Measurements from ENCODE around the gene ABCA4. TPM values are rescaled to one million over a fixed set of nuclear protein-coding genes. Genes with fewer than 3 reads are reported as not detected.
"Not testable (repeated sequence)": the region's sequence is repeated elsewhere in the genome, so short reads cannot be mapped to it uniquely, and the experiment has no call there.

The ABCA4 gene
- total and polyA plus RNA-seq, 2 donors (not counting 3 experiments of a cell fraction or from before 2014, with no cell fraction given) = 2.3 to 4.9 TPM

DNA sequence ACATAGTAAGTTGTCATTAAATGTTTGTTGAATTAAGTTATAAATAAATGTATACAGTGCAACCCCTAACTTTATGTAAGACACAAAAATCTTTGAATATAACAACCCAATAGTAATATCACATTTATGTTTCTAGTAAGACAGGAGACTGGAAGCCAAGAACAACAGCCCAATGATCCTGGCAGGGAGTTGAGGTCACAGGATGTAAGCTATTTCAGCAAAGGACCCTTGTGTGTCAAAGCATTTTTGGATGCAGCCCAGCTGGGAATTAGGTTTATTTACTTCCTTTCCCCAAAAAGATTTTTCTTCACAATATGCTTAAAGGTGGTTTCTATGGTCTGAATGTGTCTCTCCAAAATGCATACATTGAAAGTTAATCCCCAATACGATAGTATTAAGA, 34.0 kb upstream of the ABCA4 start:
- Histone ChIP-seq H3K27me3 (ENCODE audit: control insufficient read depth in 2 of 2, insufficient read depth in 2 of 2, low read length in 2 of 2) (no peaks in the 10 kb centered on the region), H2AFZ (ENCODE audit: low read depth, low read length) (no peak overlapping the region), H3K9ac (replicated peaks; ENCODE audit: extremely low read depth, insufficient read depth, low read length) (no peak overlapping the region), H4K20me1 (replicated peaks; ENCODE audit: control insufficient read depth, extremely low read depth, insufficient read depth, low read length) (no peaks in the 10 kb centered on the region), H3K9me3 (replicated peaks; ENCODE audit: control insufficient read depth, insufficient read depth, low read length) (no peaks in the 10 kb centered on the region), H3K4me1 (ENCODE audit: control insufficient read depth, extremely low read depth, insufficient read depth, low read length) (peaks cover 3% of the 10 kb centered on the region), H3K9me1 (replicated peaks; ENCODE audit: control insufficient read depth, extremely low read depth, insufficient read depth, low read length) (no peaks in the 10 kb centered on the region), H3K27ac (ENCODE audit: insufficient read depth, low read depth, low read length) (no peak overlapping the region), H3K79me2 (ENCODE audit: control insufficient read depth, insufficient read depth, low read length) (no peaks in the 10 kb centered on the region), H3K4me3 (replicated peaks in 1 of 3; ENCODE audit: insufficient read depth in 1 of 3, low read depth in 1 of 3, low read length in 3 of 3) (no peak overlapping the region), H3K4me2 (ENCODE audit: insufficient read depth, low read length) (no peak overlapping the region), H3K36me3 (ENCODE audit: control insufficient read depth in 2 of 2, extremely low read depth in 1 of 2, insufficient read depth in 2 of 2, low read length in 2 of 2) (no peaks in the 10 kb centered on the region)
- FAIRE-seq (peak; percentile 63), DNase-seq (ENCODE audit: low read depth, low spot score) (peak; percentile 70)
- no peak for TF ChIP-seq JUN (IDR thresholded peaks at IDR 0.05; ENCODE audit: borderline replicate concordance, insufficient read depth, insufficient read length, low read depth)
- no peak for TF ChIP-seq POLR2AphosphoS5 (IDR thresholded peaks at IDR 0.05; ENCODE audit: insufficient read depth, low read depth, low read length)
- dilution Hi-C loops (cut with MboI; ENCODE audit: extremely low pct_ligation_motif_present, low sequenced_read_pairs) = no loop called here
- intact Hi-C loops (cut with micrococcal nuclease) = no loop called here
- POLR2A ChIA-PET = no interaction called here
- BruUV-seq (replicated peaks) = no TSS peak
- CTCF ChIA-PET = interaction anchor here (0.8 to 2.1 kb wide), 7 partner anchors 13 to 181 kb away, joined by 3 to 13 read pairs (median 6); no protein-coding TSS in a partner anchor

DNA sequence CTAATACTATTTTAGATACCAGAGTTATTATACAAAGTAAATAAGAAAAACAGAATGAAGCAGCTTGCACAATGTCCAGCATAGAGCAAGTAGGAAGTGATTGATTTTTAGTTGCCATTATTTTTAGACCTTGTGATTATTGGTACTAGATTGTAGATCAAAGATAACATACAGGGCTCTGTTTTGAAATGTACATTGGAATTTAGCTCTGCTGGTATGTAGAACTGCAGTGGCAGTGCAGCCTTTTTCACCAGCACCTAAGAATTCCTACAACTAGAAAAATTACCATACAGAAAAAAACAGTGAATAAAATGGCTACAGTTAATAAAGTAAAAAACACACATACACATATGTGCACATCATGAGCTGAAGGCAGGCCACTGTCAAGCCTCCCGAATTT, 32.2 kb upstream of the ABCA4 start:
- Histone ChIP-seq H3K36me3 (ENCODE audit: control insufficient read depth in 2 of 2, extremely low read depth in 1 of 2, insufficient read depth in 2 of 2, low read length in 2 of 2) (no peaks in the 10 kb centered on the region), H3K4me3 (replicated peaks in 1 of 3; ENCODE audit: insufficient read depth in 1 of 3, low read depth in 1 of 3, low read length in 3 of 3) (no peak overlapping the region), H3K27ac (ENCODE audit: insufficient read depth, low read depth, low read length) (no peak overlapping the region), H3K9ac (replicated peaks; ENCODE audit: extremely low read depth, insufficient read depth, low read length) (no peak overlapping the region), H4K20me1 (replicated peaks; ENCODE audit: control insufficient read depth, extremely low read depth, insufficient read depth, low read length) (no peaks in the 10 kb centered on the region), H3K9me3 (replicated peaks; ENCODE audit: control insufficient read depth, insufficient read depth, low read length) (no peaks in the 10 kb centered on the region), H3K9me1 (replicated peaks; ENCODE audit: control insufficient read depth, extremely low read depth, insufficient read depth, low read length) (no peaks in the 10 kb centered on the region), H3K4me2 (ENCODE audit: insufficient read depth, low read length) (no peak overlapping the region), H3K79me2 (ENCODE audit: control insufficient read depth, insufficient read depth, low read length) (no peaks in the 10 kb centered on the region), H3K4me1 (ENCODE audit: control insufficient read depth, extremely low read depth, insufficient read depth, low read length) (peaks cover 3% of the 10 kb centered on the region), H3K27me3 (ENCODE audit: control insufficient read depth in 2 of 2, insufficient read depth in 2 of 2, low read length in 2 of 2) (no peaks in the 10 kb centered on the region), H2AFZ (ENCODE audit: low read depth, low read length) (no peak overlapping the region)
- CTCF ChIA-PET = interaction anchor here (0.8 to 1.1 kb wide), 2 partner anchors 12 to 89 kb away, joined by 3 read pairs; no protein-coding TSS in a partner anchor
- DNase-seq (ENCODE audit: low read depth, low spot score) (no peak), FAIRE-seq (no peak)
- dilution Hi-C loops (cut with MboI; ENCODE audit: extremely low pct_ligation_motif_present, low sequenced_read_pairs) (no loop called here), intact Hi-C loops (cut with micrococcal nuclease) (no loop called here)
- POLR2A ChIA-PET = no interaction called here
- no TSS peak for BruUV-seq (replicated peaks)
- TF ChIP-seq, protein P1, sequence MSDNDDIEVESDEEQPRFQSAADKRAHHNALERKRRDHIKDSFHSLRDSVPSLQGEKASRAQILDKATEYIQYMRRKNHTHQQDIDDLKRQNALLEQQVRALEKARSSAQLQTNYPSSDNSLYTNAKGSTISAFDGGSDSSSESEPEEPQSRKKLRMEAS (IDR thresholded peaks at IDR 0.05; ENCODE audit: insufficient read depth, insufficient read length) = no peak
- TF ChIP-seq MYC (IDR thresholded peaks at IDR 0.05; ENCODE audit: low read depth, low read length) (no peak), EZH2 (IDR thresholded peaks at IDR 0.05; ENCODE audit: borderline replicate concordance, low read depth, low read length, severe bottlenecking) (no peak), JUN (IDR thresholded peaks at IDR 0.05; ENCODE audit: borderline replicate concordance, insufficient read depth, insufficient read length, low read depth) (no peak), POLR2AphosphoS5 (IDR thresholded peaks at IDR 0.05; ENCODE audit: insufficient read depth, low read depth, low read length) (no peak), GATA2 (IDR thresholded peaks at IDR 0.05; ENCODE audit: insufficient read depth, insufficient read length, low read depth, low read length) (no peak), FOS (IDR thresholded peaks at IDR 0.05; ENCODE audit: borderline replicate concordance, insufficient read depth, low read length) (no peak), POLR2A (IDR thresholded peaks at IDR 0.05; ENCODE audit: low read depth, low read length) (no peak)
- TF ChIP-seq, protein P2, sequence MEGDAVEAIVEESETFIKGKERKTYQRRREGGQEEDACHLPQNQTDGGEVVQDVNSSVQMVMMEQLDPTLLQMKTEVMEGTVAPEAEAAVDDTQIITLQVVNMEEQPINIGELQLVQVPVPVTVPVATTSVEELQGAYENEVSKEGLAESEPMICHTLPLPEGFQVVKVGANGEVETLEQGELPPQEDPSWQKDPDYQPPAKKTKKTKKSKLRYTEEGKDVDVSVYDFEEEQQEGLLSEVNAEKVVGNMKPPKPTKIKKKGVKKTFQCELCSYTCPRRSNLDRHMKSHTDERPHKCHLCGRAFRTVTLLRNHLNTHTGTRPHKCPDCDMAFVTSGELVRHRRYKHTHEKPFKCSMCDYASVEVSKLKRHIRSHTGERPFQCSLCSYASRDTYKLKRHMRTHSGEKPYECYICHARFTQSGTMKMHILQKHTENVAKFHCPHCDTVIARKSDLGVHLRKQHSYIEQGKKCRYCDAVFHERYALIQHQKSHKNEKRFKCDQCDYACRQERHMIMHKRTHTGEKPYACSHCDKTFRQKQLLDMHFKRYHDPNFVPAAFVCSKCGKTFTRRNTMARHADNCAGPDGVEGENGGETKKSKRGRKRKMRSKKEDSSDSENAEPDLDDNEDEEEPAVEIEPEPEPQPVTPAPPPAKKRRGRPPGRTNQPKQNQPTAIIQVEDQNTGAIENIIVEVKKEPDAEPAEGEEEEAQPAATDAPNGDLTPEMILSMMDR (IDR thresholded peaks at IDR 0.05; ENCODE audit: extremely low read depth in 1 of 2, insufficient read depth in 1 of 2, low read depth in 1 of 2, low read length in 2 of 2) = no peak

DNA sequence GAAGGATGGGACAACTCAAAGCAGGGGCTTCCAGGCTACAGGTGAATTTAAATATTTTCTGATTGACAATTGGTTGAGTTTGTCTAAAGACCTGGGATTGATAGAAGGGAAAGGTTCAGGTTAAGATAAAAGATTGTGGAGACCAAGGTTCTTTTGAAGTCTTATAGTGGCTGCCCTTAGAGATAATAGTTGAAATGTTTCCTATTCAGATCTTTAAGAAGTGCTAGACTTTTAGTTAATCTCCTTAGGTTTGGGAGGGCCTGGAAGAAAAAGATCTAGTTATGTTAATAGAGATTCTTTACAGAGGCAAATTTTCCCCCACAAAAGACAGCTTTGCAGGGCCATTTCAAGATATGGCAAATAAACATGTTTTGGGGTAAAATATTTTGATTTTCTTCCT, 28.2 kb upstream of the ABCA4 start:
- intact Hi-C loops (cut with micrococcal nuclease); H3K27me3 ChIP-seq (ENCODE audit: control insufficient read depth in 2 of 2, insufficient read depth in 2 of 2, low read length in 2 of 2); H3K4me1 ChIP-seq (ENCODE audit: control insufficient read depth, extremely low read depth, insufficient read depth, low read length); H3K79me2 ChIP-seq (ENCODE audit: control insufficient read depth, insufficient read depth, low read length); BruUV-seq (replicated peaks); DNase-seq (ENCODE audit: low read depth, low spot score); FAIRE-seq; dilution Hi-C loops (cut with MboI; ENCODE audit: extremely low pct_ligation_motif_present, low sequenced_read_pairs); H3K9ac ChIP-seq (replicated peaks; ENCODE audit: extremely low read depth, insufficient read depth, low read length); H2AFZ ChIP-seq (ENCODE audit: low read depth, low read length); H3K4me2 ChIP-seq (ENCODE audit: insufficient read depth, low read length); H3K27ac ChIP-seq (ENCODE audit: insufficient read depth, low read depth, low read length); POLR2A ChIA-PET; H3K9me1 ChIP-seq (replicated peaks; ENCODE audit: control insufficient read depth, extremely low read depth, insufficient read depth, low read length); H4K20me1 ChIP-seq (replicated peaks; ENCODE audit: control insufficient read depth, extremely low read depth, insufficient read depth, low read length); H3K4me3 ChIP-seq (replicated peaks in 1 of 3; ENCODE audit: insufficient read depth in 1 of 3, low read depth in 1 of 3, low read length in 3 of 3); H3K9me3 ChIP-seq (replicated peaks; ENCODE audit: control insufficient read depth, insufficient read depth, low read length); H3K36me3 ChIP-seq (ENCODE audit: control insufficient read depth in 2 of 2, extremely low read depth in 1 of 2, insufficient read depth in 2 of 2, low read length in 2 of 2): not testable (repeated sequence)
- CTCF ChIA-PET = interaction anchor here (1.3 to 3.6 kb wide), 3 partner anchors 85 to 187 kb away, joined by 4 to 10 read pairs (median 5); no protein-coding TSS in a partner anchor

Data from endothelial cell of umbilical vein (primary cell).